NCI-H2196 treated with DMSO at 0.1 percent for 48 hours (cell line): Measurements from ENCODE around the gene PRSS35.
"Not testable (repeated sequence)": the region's sequence is repeated elsewhere in the genome, so short reads cannot be mapped to it uniquely, and the experiment has no call there.

ENCODE experiments used
- DNase-seq: peaks from one replicate; lab custom pipeline; 2025; ENCODE audit not compliant: unreplicated experiment; lab: John Stamatoyannopoulos, UW

Gene PRSS35

GRCh38 chr6:83514866-83515466 is 2.6 kb downstream of the PRSS35 start:
- DNase-seq, result peak; percentile 21

GRCh38 chr6:83517500-83517899 is 5.2 kb downstream of the PRSS35 start:
- no peak for DNase-seq

- no peak for DNase-seq
Observed at GRCh38 chr6:83518816-83519480, 6.6 kb downstream of the PRSS35 start.

GRCh38 chr6:83536034-83536646 is 23.8 kb downstream of the PRSS35 start:
- no peak for DNase-seq

GRCh38 chr6:83536647-83537589 is 24.6 kb downstream of the PRSS35 start:
- DNase-seq, result no peak

GRCh38 chr6:83539678-83540077 is 27.3 kb downstream of the PRSS35 start:
- no peak for DNase-seq

- DNase-seq, result no peak
Observed at GRCh38 chr6:83546636-83547035, 34.3 kb downstream of the PRSS35 start.

- DNase-seq, result not testable (repeated sequence)
Observed at GRCh38 chr6:83550482-83550881, 38.1 kb downstream of the PRSS35 start.

- DNase-seq, result not testable (repeated sequence)
Observed at GRCh38 chr6:83551748-83552147, 39.4 kb downstream of the PRSS35 start.

GRCh38 chr6:83556871-83557270 is 44.5 kb downstream of the PRSS35 start:
- no peak for DNase-seq

- no peak for DNase-seq
Observed at GRCh38 chr6:83558975-83559374, 46.6 kb downstream of the PRSS35 start.

GRCh38 chr6:83571663-83572185 is 59.4 kb downstream of the PRSS35 start:
- DNase-seq, result not testable (repeated sequence)

GRCh38 chr6:83574783-83575182 is 62.4 kb downstream of the PRSS35 start:
- DNase-seq, result no peak
